ENCODE measurements around the gene GOLT1A.

The GOLT1A gene

DNA sequence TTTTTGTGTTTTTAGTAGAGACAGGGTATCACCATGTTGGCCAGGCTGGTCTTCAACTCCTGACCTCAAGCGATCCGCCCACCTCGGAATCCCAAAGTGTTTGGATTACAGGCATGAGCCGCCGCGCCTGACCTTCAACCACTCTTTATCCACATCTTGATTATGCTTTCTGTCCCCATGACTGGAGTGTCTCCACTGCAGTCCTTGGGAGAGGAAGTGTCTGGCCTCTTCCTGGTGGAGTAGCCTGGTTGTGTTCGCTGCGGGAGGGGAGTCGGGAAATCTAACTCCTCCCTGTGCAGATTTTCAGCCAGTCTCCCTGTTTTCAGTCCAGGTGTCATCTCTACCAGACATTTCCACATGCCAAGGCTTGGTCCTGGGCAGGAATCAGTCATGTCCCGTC is 27.2 kb downstream of the GOLT1A start:
- no peaks in the 10 kb centered on the region for H3K4me1 ChIP-seq
- H3K9me3 ChIP-seq (ENCODE audit: control insufficient read depth, low read length): no peaks in the 10 kb centered on the region
- H3K36me3 ChIP-seq (ENCODE audit: control insufficient read depth, insufficient read depth, low read length): no peaks in the 10 kb centered on the region
- H3K4me2 ChIP-seq (ENCODE audit: low read length): no peak overlapping the region
- no peak overlapping the region for H3K4me3 ChIP-seq (ENCODE audit: low read depth, low read length)
- H3K27ac ChIP-seq: no peak overlapping the region
- no peak overlapping the region for H3K9ac ChIP-seq
- no peak overlapping the region for H2AFZ ChIP-seq
- no peaks in the 10 kb centered on the region for H3K27me3 ChIP-seq (ENCODE audit: control insufficient read depth, insufficient read depth, low read length)
- TF ChIP-seq, protein P1, sequence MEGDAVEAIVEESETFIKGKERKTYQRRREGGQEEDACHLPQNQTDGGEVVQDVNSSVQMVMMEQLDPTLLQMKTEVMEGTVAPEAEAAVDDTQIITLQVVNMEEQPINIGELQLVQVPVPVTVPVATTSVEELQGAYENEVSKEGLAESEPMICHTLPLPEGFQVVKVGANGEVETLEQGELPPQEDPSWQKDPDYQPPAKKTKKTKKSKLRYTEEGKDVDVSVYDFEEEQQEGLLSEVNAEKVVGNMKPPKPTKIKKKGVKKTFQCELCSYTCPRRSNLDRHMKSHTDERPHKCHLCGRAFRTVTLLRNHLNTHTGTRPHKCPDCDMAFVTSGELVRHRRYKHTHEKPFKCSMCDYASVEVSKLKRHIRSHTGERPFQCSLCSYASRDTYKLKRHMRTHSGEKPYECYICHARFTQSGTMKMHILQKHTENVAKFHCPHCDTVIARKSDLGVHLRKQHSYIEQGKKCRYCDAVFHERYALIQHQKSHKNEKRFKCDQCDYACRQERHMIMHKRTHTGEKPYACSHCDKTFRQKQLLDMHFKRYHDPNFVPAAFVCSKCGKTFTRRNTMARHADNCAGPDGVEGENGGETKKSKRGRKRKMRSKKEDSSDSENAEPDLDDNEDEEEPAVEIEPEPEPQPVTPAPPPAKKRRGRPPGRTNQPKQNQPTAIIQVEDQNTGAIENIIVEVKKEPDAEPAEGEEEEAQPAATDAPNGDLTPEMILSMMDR (IDR thresholded peaks at IDR 0.05): no peak
- no peaks in the 10 kb centered on the region for H3K79me2 ChIP-seq

DNA sequence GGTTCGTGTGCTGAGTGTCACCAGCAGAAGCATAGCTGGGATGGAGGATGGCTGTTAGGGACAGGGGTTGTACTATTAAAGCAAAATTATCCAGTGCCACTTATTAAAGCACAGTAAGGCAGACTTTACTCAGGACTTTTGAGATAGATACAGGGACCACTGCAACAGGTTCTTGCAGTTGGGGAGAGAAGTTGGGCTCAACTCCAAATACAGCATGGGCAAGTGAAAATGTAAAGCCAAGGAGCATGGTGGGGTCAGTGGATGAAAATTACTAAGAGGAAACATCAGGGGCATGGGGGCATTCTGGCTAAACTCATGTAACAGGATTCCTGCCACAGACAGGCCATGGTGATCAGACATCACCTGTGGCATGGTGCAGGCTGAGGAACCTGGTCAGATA is 32.7 kb downstream of the GOLT1A start:
- Histone ChIP-seq H3K4me2 (ENCODE audit: low read length) (no peak overlapping the region), H3K4me3 (ENCODE audit: low read depth, low read length) (no peak overlapping the region), H3K79me2 (no peaks in the 10 kb centered on the region), H3K36me3 (ENCODE audit: control insufficient read depth, insufficient read depth, low read length) (no peaks in the 10 kb centered on the region), H3K4me1 (no peaks in the 10 kb centered on the region), H3K9me3 (ENCODE audit: control insufficient read depth, low read length) (no peaks in the 10 kb centered on the region), H2AFZ (no peak overlapping the region), H3K9ac (no peak overlapping the region), H3K27me3 (ENCODE audit: control insufficient read depth, insufficient read depth, low read length) (no peaks in the 10 kb centered on the region), H3K27ac (no peak overlapping the region)
- TF ChIP-seq, protein P1 (IDR thresholded peaks at IDR 0.05): no peak

DNA sequence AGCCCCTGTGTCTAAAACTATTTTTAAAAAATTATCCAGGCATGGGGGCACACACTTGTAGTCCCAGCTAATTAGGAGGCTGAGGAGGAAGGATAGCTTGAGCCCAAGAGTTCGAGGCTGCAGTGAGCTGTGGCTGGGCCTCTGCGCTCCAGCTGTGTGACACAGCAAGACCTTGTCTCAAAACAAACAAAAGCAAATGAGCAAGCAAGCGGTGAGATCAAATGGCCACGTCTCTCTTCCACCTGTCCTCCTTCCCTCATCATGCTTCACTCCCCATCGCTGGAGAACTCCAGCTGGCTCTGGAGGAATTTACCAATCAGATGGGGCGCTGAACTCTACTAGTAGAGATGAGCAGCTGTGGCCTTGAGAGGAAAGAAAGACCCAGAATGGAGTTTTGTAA is 33.7 kb downstream of the GOLT1A start:
- H3K27me3 ChIP-seq (ENCODE audit: control insufficient read depth, insufficient read depth, low read length): no peaks in the 10 kb centered on the region
- no peaks in the 10 kb centered on the region for H3K9me3 ChIP-seq (ENCODE audit: control insufficient read depth, low read length)
- no peak overlapping the region for H3K9ac ChIP-seq
- no peaks in the 10 kb centered on the region for H3K4me1 ChIP-seq
- H2AFZ ChIP-seq: no peak overlapping the region
- H3K27ac ChIP-seq: no peak overlapping the region
- H3K4me2 ChIP-seq (ENCODE audit: low read length): no peak overlapping the region
- H3K79me2 ChIP-seq: no peaks in the 10 kb centered on the region
- no peak overlapping the region for H3K4me3 ChIP-seq (ENCODE audit: low read depth, low read length)
- TF ChIP-seq, protein P1 (IDR thresholded peaks at IDR 0.05): no peak
- H3K36me3 ChIP-seq (ENCODE audit: control insufficient read depth, insufficient read depth, low read length): no peaks in the 10 kb centered on the region

DNA sequence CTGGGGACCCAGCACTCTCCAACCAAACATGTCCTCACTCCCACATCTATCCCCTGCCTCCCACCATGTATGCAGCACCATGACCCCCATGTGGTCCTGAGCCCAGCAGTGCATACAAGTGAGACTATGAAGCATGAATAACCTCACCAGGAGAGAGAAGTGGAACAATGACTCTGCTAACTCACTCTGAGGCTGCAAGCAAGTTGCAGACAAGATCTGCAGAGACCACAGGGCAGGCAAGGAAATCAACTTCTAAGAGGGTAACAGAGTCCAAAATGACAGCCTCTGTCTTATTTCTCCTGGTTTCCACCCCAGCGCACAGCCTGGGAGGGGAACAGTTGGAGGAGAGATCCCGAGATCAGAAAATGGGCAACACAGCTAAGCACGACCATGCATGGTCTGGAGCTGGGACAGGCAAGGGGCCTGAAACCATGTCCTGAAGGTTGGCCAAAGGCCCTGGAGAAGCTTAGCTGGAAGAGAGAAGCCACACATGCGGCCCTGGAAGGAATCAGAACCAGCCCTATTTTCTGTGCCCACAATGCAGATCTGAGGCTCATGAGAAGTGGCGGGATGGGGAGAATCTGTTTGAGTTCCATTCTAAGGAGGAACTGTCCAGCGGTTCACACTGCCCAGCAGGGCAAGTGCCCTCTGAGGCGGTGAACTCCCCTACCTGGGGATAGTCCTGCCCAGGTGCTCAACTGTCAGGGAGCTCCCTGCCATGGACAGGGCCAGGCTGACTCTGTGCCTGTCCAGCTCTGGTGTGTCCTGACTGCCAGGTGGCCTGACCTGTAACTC is 35.1 kb downstream of the GOLT1A start:
- TF ChIP-seq, protein P1 (IDR thresholded peaks at IDR 0.05): no peak

DNA sequence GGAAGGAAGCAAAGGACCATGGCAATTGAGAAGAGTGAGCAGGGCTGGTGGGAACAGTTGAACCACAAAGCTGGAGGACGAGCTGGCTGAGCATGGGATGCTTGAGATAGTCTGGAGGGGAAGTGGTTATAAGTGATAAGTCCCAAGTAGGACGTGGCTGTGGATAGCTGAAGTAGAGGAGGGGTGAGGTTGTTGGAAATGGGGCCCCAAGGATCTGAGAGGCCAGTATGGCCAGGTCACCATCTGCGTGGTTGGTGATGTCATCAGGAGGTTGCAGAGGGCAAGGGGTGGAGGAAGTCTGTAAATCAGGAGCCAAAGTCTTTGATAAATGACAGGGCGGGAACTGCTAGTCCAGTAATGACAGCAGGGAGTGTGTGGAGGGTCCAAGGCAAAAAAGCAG is 36.7 kb downstream of the GOLT1A start:
- H3K4me3 ChIP-seq (ENCODE audit: low read depth, low read length): no peak overlapping the region
- no peaks in the 10 kb centered on the region for H3K79me2 ChIP-seq

More for the DNA sequence above, 35.1 kb downstream of the GOLT1A start:
- Histone ChIP-seq H3K4me2 (ENCODE audit: low read length) (no peak overlapping the region), H3K4me3 (ENCODE audit: low read depth, low read length) (no peak overlapping the region), H3K9me3 (ENCODE audit: control insufficient read depth, low read length) (no peaks in the 10 kb centered on the region), H3K27me3 (ENCODE audit: control insufficient read depth, insufficient read depth, low read length) (no peaks in the 10 kb centered on the region), H2AFZ (no peak overlapping the region), H3K36me3 (ENCODE audit: control insufficient read depth, insufficient read depth, low read length) (no peaks in the 10 kb centered on the region), H3K4me1 (no peaks in the 10 kb centered on the region), H3K79me2 (no peaks in the 10 kb centered on the region), H3K27ac (no peak overlapping the region), H3K9ac (no peak overlapping the region)

More for the DNA sequence above, 36.7 kb downstream of the GOLT1A start:
- H3K9ac ChIP-seq: no peak overlapping the region
- TF ChIP-seq, protein P1 (IDR thresholded peaks at IDR 0.05): no peak
- H3K4me1 ChIP-seq: no peaks in the 10 kb centered on the region
- no peaks in the 10 kb centered on the region for H3K27me3 ChIP-seq (ENCODE audit: control insufficient read depth, insufficient read depth, low read length)
- no peaks in the 10 kb centered on the region for H3K9me3 ChIP-seq (ENCODE audit: control insufficient read depth, low read length)
- H3K4me2 ChIP-seq (ENCODE audit: low read length): no peak overlapping the region
- H3K36me3 ChIP-seq (ENCODE audit: control insufficient read depth, insufficient read depth, low read length): no peaks in the 10 kb centered on the region
- H3K27ac ChIP-seq: no peak overlapping the region
- no peak overlapping the region for H2AFZ ChIP-seq
